SU-DHL-6 (cell line): ENCODE results near the gene MBL2.

Experiments
- EZH2phosphoT487 ChIP-seq: fragments of 200-600 bp; sonication (generic), shearing (Covaris generic); conservative IDR thresholded peaks from 2 replicates; pipeline ENCODE4 v1.6.1; 2018; ENCODE audit warnings: mild to moderate bottlenecking, antibody characterized with exemption, low read length, moderate library complexity, mixed read lengths
- TF ChIP-seq, protein P1 (sequence below): fragments of 200-600 bp; sonication (generic); IDR thresholded peaks from one replicate; pipeline ENCODE4 v1.5.1; 2017; ENCODE audit warnings: antibody characterized with exemption, mild to moderate bottlenecking, low read length, moderate library complexity; ENCODE audit not compliant: insufficient read depth, poor library complexity, severe bottlenecking

DNA sequence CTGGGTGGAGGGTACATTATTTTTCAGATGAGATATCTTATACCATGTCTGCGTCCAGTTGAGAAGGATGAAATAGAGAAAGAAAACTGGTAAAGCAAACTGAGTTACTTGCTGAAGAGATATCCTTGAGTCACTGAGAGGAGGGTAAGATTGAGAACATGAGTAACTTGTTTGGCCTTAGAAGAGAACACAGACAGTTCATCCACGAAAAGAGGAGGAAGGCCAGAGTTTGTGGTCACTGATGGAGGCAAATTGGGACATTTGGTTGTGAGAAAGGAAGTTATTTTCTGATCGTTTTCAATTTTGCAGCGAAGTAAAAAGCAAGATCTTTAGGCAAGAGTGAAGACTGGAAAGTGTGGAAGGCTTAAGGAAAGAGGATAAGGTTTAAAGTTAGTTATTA is 15.6 kb downstream of the MBL2 start:
- TF ChIP-seq, protein P1, sequence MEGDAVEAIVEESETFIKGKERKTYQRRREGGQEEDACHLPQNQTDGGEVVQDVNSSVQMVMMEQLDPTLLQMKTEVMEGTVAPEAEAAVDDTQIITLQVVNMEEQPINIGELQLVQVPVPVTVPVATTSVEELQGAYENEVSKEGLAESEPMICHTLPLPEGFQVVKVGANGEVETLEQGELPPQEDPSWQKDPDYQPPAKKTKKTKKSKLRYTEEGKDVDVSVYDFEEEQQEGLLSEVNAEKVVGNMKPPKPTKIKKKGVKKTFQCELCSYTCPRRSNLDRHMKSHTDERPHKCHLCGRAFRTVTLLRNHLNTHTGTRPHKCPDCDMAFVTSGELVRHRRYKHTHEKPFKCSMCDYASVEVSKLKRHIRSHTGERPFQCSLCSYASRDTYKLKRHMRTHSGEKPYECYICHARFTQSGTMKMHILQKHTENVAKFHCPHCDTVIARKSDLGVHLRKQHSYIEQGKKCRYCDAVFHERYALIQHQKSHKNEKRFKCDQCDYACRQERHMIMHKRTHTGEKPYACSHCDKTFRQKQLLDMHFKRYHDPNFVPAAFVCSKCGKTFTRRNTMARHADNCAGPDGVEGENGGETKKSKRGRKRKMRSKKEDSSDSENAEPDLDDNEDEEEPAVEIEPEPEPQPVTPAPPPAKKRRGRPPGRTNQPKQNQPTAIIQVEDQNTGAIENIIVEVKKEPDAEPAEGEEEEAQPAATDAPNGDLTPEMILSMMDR = no peak
- no peak for TF ChIP-seq EZH2phosphoT487
